NCI-H146 (cell line): Measurements from ENCODE around the gene ANKS1B.

Source experiments
- DNase-seq: peaks from one replicate; lab custom pipeline; 2025; lab: John Stamatoyannopoulos, UW

The ANKS1B gene

GRCh38 chr12:98870504-98870903 lies 1114.2 kb downstream of the ANKS1B start:
- DNase-seq, result peak; percentile 5

GRCh38 chr12:98869886-98870503 lies 1114.7 kb downstream of the ANKS1B start:
- DNase-seq, result no peak

- no peak for DNase-seq
Measured at GRCh38 chr12:98868538-98868937, 1116.2 kb downstream of the ANKS1B start.

- no peak for DNase-seq
Measured at GRCh38 chr12:98868076-98868475, 1116.7 kb downstream of the ANKS1B start.

GRCh38 chr12:98864363-98864762 lies 1120.4 kb downstream of the ANKS1B start:
- no peak for DNase-seq

GRCh38 chr12:98863167-98863566 lies 1121.6 kb downstream of the ANKS1B start:
- no peak for DNase-seq

GRCh38 chr12:98861251-98861650 lies 1123.5 kb downstream of the ANKS1B start:
- no peak for DNase-seq

GRCh38 chr12:98856897-98857540 lies 1127.7 kb downstream of the ANKS1B start:
- DNase-seq, result no peak

GRCh38 chr12:98852181-98852580 lies 1132.6 kb downstream of the ANKS1B start:
- DNase-seq, result no peak

- DNase-seq, result no peak
Measured at GRCh38 chr12:98847242-98847641, 1137.5 kb downstream of the ANKS1B start.

- DNase-seq, result no peak
Measured at GRCh38 chr12:98845957-98846356, 1138.8 kb downstream of the ANKS1B start.

- no peak for DNase-seq
Measured at GRCh38 chr12:98840325-98840724, 1144.4 kb downstream of the ANKS1B start.

GRCh38 chr12:98838231-98838647 lies 1146.5 kb downstream of the ANKS1B start:
- no peak for DNase-seq

GRCh38 chr12:98837134-98837752 lies 1147.5 kb downstream of the ANKS1B start:
- peak; percentile 30 for DNase-seq

GRCh38 chr12:98830657-98831056 lies 1154.1 kb downstream of the ANKS1B start:
- DNase-seq, result no peak

- DNase-seq, result no peak
Measured at GRCh38 chr12:98828802-98829600, 1155.7 kb downstream of the ANKS1B start.

- no peak for DNase-seq
Measured at GRCh38 chr12:98823012-98823411, 1161.7 kb downstream of the ANKS1B start.

- no peak for DNase-seq
Measured at GRCh38 chr12:98821866-98822265, 1162.9 kb downstream of the ANKS1B start.

GRCh38 chr12:98821232-98821631 lies 1163.5 kb downstream of the ANKS1B start:
- DNase-seq, result no peak

- no peak for DNase-seq
Measured at GRCh38 chr12:98819821-98820404, 1164.8 kb downstream of the ANKS1B start.

GRCh38 chr12:98819071-98819470 lies 1165.7 kb downstream of the ANKS1B start:
- no peak for DNase-seq

- DNase-seq, result no peak
Measured at GRCh38 chr12:98818239-98818638, 1166.5 kb downstream of the ANKS1B start.
